HL-60 (cell line): Measurements from ENCODE around the gene TMEM44.

Experiments
- CTCF ChIP-seq: IDR thresholded peaks from one replicate; pipeline ENCODE4 v1.5.1; 2011; ENCODE audit warnings: low read length, control low read depth, inconsistent platforms; ENCODE audit not compliant: insufficient read depth
- POLR2AphosphoS5 ChIP-seq: IDR thresholded peaks from 2 replicates; pipeline ENCODE4 v1.6.1; 2012; ENCODE audit warnings: low read depth
- REST ChIP-seq: IDR thresholded peaks from 2 replicates; pipeline ENCODE4 v1.6.1; 2012; ENCODE audit warnings: low read depth; ENCODE audit not compliant: insufficient replicate concordance
- SPI1 ChIP-seq: IDR thresholded peaks from 2 replicates; pipeline ENCODE4 v1.6.1; 2012; ENCODE audit warnings: low read depth, mild to moderate bottlenecking, borderline replicate concordance

GRCh38 chr3:194675680-194676079 lies 42.5 kb upstream of the TMEM44 start:
- TF ChIP-seq CTCF (no peak), POLR2AphosphoS5 (no peak), REST (no peak), SPI1 (no peak)
